GM04504 (cell line): ENCODE data around the gene RPL41.
"Not testable (repeated sequence)": the region's sequence is repeated elsewhere in the genome, so short reads cannot be mapped to it uniquely, and the experiment has no call there.

Experiments used
- DNase-seq: peaks from one replicate; pipeline ENCODE4 v3.0.0-alpha.2; 2012; ENCODE audit warnings: low read depth

RPL41 gene

GRCh38 chr12:56154818-56155217 lies 38.4 kb downstream of the RPL41 start:
- DNase-seq = no peak

- no peak for DNase-seq
Measured at GRCh38 chr12:56155256-56155845, 38.9 kb downstream of the RPL41 start.

- not testable (repeated sequence) for DNase-seq
Measured at GRCh38 chr12:56156464-56157200, 40.2 kb downstream of the RPL41 start.

DNA sequence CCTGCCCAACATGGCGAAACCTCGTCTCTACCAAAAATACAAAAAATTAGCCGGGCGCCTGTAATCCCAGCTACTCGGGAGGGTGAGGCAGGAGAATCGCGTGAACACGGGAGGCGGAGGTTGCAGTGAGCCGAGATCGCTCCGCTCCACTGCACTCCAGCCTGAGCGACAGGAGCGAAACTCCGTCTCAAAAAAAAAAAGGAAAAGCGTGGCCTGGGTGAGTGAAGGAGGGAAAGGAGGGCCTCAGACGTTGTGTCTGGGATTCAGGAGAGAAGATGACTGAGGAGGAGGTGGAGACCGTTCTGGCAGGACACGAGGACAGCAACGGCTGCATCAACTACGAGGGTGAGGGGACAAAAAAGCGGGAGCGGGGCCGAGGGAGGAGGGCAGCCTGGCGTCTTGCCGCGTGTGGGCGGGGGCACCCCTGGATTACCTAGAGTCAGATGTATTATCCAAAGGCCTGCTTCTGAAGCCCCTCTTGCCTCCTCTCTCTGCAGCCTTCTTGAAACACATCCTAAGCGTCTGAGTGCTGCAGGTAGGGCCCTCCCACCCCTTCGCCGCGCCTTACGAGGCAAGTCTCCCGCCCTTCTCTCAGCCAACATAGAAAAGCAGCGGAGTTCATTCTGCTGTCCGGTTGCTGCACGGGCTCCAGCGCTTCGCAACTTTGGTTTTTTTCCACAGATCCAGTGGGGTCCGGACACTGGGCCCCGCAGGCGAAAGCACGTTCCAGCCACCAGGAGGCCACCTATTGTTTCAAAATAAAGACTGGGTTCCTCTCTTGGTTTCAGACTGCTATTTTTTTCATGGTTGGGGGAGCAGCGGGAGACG lies 41.0 kb downstream of the RPL41 start:
- peak; percentile 71 for DNase-seq

DNA sequence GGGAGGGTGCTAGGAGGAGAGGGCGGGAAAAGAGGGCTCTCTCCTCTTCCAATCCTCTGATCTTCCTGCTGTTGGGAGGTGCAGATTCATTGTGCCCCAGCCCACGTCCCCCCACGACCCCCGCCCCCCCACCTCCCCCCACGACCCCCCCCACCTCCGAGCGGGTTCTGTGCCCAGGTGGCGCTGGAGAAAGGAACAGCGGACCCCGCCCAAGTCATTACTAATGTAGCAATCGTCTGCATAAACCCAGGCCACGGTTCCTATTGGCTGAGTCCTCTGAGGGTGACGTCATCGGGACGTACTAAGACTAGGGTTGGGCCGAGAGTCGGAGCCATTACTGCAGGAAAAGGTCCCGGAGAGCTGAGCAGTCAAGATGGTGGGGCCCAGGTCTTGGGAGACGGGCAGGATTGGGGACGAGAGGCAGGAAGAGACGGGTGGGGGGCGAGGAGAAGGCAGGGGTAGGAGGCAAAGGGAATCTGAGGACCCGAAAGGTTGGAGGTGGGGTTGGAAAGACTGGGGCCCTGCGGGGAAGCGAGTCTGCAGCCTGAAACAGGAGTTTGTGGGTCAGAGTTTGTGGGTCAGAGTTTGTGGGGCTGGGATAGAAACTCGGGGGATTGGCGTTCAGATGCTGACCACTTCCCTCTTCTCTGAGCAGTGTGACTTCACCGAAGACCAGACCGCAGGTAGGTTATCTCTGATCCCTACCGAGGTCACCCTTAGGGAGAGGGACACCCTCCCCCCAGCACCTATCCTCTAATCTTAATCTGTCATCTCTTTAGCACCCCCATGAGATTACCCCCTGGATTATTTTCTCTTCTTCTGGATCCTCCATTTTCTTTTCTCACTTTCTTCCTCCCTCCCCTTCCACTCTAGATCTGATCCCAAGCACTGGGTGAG lies 41.8 kb downstream of the RPL41 start, which contains the start of gene MYL6:
TSS of gene MYL6 (plus strand) at position 331 of the 897 bp plus-strand sequence. CDS start at position 374, 43 bp downstream.
- DNase-seq = peak; percentile 95

DNA sequence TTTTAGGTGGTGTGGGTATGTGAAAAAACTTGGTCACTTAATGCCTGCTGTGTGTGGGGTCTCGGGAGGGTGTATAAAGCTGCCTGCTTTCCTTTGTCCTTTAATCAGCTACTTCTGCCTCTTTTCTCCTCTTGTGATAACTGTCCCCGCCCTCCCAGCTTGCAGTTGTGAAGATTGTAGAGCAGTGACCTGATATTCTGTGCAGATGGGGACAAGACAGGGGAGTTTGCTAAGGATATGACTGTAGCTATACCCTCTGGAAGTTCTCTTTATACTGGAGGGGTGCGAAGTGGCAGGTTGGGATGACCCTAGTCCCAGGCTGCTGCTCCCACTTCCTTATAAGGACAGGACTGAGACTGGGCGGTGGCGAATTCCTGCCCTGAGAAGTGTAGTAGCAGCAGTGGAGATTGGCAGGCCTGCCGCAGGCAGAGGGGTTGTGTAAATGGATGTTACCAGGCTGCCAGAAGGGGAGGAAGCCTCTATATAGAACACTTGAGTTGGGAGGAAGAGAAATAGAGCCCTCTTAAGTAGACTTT lies 42.6 kb downstream of the RPL41 start:
- peak; percentile 45 for DNase-seq

- DNase-seq = no peak
Measured at GRCh38 chr12:56159482-56160192, 43.2 kb downstream of the RPL41 start.

DNA sequence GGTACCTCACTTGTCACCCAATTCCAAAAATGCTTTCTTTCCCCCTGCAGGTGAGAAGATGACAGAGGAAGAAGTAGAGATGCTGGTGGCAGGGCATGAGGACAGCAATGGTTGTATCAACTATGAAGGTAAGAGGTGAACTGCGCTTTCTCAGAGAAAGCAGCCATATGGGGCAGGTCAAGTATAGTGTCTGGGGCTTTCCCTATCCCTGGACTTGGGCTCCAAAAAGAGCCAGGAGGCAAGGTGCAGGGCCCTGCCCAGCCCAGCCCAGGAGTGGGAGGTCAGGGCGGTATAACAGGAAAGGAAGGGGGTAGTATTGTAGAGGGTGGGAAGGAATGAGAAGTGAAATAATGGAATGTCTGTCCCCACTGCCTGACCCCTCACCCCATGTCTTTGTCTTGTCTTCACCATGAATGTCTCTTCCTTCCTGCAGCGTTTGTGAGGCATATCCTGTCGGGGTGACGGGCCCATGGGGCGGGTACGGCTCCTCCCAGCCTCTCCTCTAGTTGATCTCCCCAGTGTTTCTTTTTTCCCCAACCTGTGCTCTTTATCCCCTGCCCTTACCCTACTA lies 43.8 kb downstream of the RPL41 start:
- no peak for DNase-seq

DNA sequence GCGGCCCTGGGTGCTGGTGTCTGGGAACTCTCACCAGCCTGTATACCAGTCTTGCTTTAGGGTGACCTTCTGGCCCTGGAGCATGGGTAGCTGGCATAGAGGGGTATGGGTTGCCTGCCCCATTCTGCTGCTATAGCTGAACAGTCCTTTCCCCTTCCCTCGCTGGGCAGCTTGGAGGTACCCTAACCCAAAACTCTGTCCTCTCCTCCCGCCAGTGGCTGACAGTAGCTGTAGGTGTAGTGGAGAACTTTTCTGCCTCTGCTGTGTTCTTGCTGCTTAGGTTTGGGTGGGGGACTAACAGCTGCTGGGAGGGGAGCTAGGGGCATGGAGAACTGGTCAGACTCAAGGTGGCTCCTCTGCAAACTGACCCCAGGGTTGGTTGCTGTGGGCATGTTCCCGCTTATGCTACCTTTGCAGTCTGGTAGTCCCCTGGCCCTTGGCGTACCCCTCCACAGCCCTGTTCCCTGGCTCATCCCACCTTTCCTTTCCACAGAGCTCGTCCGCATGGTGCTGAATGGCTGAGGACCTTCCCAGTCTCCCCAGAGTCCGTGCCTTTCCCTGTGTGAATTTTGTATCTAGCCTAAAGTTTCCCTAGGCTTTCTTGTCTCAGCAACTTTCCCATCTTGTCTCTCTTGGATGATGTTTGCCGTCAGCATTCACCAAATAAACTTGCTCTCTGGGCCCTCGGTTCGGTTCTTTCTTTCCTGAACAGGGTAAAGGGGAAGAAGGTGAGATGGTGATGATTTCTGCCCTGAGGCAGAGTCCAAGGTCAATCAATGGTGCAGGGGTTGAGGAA lies 44.7 kb downstream of the RPL41 start:
- DNase-seq = no peak

GRCh38 chr12:56161690-56162351 lies 45.4 kb downstream of the RPL41 start:
- no peak for DNase-seq

GRCh38 chr12:56162468-56163290 lies 46.2 kb downstream of the RPL41 start:
- DNase-seq = no peak

DNA sequence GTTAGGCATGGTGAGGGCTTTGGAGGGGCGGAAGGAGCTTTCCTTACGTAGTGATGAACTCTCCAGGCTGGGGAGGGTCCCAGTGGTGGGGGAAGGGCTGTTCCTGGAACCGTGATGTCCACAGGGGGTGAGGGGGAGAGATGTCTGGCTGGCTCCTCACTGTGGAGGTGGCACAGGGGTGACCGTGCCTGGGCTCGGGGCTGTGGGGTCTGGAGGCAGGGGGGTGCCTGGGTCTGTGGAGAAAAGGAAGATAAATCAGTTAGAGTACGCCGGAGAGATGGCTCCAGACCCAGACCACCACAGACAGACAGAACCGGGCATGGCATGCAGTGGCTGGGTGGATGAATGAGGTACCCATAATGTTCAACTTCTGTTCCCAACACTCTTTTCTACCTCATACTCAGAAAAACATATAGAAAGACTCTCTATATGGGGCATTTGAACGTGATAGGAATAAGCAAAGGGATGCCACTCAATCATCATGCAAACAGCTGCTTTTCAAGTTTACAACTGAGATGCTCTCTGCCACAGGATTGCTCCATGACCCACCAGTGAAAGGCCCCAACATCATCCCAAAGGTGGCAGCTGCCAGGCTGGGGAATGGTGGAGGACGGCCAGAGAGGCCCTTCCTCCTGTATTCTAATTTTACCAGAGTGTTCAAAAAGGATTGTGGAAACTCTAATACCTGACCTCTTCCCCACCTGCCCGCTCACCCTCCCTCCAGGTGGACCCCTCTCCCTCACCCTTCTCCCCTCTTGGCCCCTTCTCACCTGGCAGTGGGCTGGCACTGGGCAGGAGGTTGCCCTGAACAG lies 47.3 kb downstream of the RPL41 start:
- no peak for DNase-seq

GRCh38 chr12:56164345-56164729 lies 47.9 kb downstream of the RPL41 start:
- DNase-seq = no peak

- no peak for DNase-seq
Measured at GRCh38 chr12:56165369-56165768, 48.9 kb downstream of the RPL41 start.
